ENCODE results near the gene MRPL54. TPM values are rescaled to one million over a fixed set of nuclear protein-coding genes. Genes with fewer than 3 reads are reported as not detected.

MRPL54 gene
- total and polyA plus RNA-seq, 12 donors, result 61.4 to 124 (median 69.3) TPM

GRCh38 chr19:3804429-3804828 lies 41.9 kb downstream of the MRPL54 start:
- DNase-seq (no peak), ATAC-seq (no peak)
- H3K27me3 ChIP-seq, result peaks cover 0 to 38% (median 33%) of the 10 kb centered on the region in 7 donors
- H3K36me3 ChIP-seq, result no peaks in the 10 kb centered on the region
- no peaks in the 10 kb centered on the region for H3K9me3 ChIP-seq
- TF ChIP-seq, protein P1, sequence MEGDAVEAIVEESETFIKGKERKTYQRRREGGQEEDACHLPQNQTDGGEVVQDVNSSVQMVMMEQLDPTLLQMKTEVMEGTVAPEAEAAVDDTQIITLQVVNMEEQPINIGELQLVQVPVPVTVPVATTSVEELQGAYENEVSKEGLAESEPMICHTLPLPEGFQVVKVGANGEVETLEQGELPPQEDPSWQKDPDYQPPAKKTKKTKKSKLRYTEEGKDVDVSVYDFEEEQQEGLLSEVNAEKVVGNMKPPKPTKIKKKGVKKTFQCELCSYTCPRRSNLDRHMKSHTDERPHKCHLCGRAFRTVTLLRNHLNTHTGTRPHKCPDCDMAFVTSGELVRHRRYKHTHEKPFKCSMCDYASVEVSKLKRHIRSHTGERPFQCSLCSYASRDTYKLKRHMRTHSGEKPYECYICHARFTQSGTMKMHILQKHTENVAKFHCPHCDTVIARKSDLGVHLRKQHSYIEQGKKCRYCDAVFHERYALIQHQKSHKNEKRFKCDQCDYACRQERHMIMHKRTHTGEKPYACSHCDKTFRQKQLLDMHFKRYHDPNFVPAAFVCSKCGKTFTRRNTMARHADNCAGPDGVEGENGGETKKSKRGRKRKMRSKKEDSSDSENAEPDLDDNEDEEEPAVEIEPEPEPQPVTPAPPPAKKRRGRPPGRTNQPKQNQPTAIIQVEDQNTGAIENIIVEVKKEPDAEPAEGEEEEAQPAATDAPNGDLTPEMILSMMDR (IDR thresholded peaks at IDR 0.05), result no peak
- 71 to 72% methylated on average over 13 of the region's 13 CpGs for WGBS, 2 donors
- peaks cover 5 to 21% (median 12%) of the 10 kb centered on the region in 9 donors for H3K4me1 ChIP-seq
- no peak overlapping the region for H3K27ac ChIP-seq
- intact Hi-C loops (cut with DNase I), result no loop called here
- H3K4me3 ChIP-seq, result no peak overlapping the region

DNA sequence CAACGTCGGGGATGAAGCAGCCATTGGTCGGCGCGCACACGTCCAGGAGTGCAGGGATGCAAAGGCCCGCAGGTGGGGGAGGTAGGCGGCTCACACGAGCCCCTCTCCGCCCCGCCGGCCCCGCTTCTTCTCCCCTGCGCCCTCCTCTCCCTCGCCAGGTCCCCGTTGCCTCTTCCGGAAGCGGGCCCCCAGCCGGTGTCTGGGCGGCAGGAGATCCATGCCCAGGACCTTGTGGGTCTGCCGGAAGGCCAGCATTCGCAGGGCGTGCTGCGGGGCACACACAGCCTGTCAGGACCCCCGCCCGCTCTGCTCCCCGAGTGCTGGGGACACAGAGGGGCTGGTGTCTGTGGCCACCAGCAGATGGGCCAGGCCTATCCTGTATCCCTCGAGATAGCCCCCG lies 43.4 kb downstream of the MRPL54 start:
- no peak for DNase-seq
- ATAC-seq, result no peak
- Histone ChIP-seq H3K9me3 (no peaks in the 10 kb centered on the region), H3K4me3 (no peak overlapping the region), H3K27me3 (peaks cover 0 to 24% (median 21%) of the 10 kb centered on the region in 7 donors), H3K4me1 (peaks cover 5 to 21% (median 12%) of the 10 kb centered on the region in 9 donors), H3K36me3 (no peaks in the 10 kb centered on the region), H3K27ac (no peak overlapping the region)
- TF ChIP-seq, protein P1 (IDR thresholded peaks at IDR 0.05), result no peak
- 87 to 89% methylated on average over 28 to 29 of the region's 29 CpGs for WGBS, 2 donors
- intact Hi-C loops (cut with DNase I), result no loop called here

DNA sequence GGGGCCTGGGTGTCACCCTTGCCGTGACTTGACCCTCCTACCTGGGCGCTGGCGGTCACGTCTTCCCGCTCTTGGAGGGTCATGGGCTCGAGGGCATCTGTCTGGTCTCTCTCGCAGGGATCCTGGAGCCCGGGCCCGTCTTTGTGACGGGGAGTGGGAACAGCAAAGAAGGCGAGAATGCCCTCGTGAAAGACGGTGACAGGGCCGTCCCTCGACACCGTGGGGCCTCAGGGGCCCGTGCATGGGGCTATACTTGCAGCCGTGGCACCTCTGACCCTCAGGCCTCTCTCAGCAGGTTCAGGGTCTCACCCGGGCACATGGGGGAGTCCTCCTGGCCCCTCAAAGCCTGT lies 44.6 kb downstream of the MRPL54 start:
- Histone ChIP-seq H3K4me1 (peaks cover 0 to 15% (median 5%) of the 10 kb centered on the region in 9 donors), H3K4me3 (no peak overlapping the region), H3K9me3 (no peaks in the 10 kb centered on the region), H3K27me3 (peaks cover 0 to 18% (median 10%) of the 10 kb centered on the region in 7 donors), H3K36me3 (no peaks in the 10 kb centered on the region), H3K27ac (no peak overlapping the region)
- TF ChIP-seq, protein P1 (IDR thresholded peaks at IDR 0.05), result no peak
- 74 to 81% methylated on average over 19 of the region's 19 CpGs for WGBS, 2 donors
- no peak for ATAC-seq
- intact Hi-C loops (cut with DNase I), result no loop called here
- DNase-seq, result no peak

GRCh38 chr19:3807574-3808354 lies 45.3 kb downstream of the MRPL54 start:
- Histone ChIP-seq H3K27me3 (peaks cover 0 to 14% (median 5%) of the 10 kb centered on the region in 7 donors), H3K36me3 (no peaks in the 10 kb centered on the region), H3K4me3 (no peak overlapping the region), H3K4me1 (peaks cover under 1 to 20% (median 8%) of the 10 kb centered on the region in 9 donors), H3K27ac (no peak overlapping the region), H3K9me3 (no peaks in the 10 kb centered on the region)
- no peak for ATAC-seq
- intact Hi-C loops (cut with DNase I), result no loop called here
- 96% methylated on average over 35 of the region's 35 CpGs for WGBS, 2 donors
- TF ChIP-seq, protein P1 (IDR thresholded peaks at IDR 0.05), result no peak
- DNase-seq, result no peak
